ENCODE measurements around the gene NLGN1. TPM values are rescaled to one million over a fixed set of nuclear protein-coding genes. Genes with fewer than 3 reads are reported as not detected.
"Not testable (repeated sequence)": the region's sequence is repeated elsewhere in the genome, so short reads cannot be mapped to it uniquely, and the experiment has no call there.

The NLGN1 gene
- total RNA-seq, 1 donor from 2014 or later: not detected

GRCh38 chr3:173588556-173588955 lies 191.0 kb downstream of the NLGN1 start:
- TF ChIP-seq CTCF (IDR thresholded peaks at IDR 0.05): no peak
- no peaks in the 10 kb centered on the region for H3K9me3 Mint-ChIP-seq
- DNase-seq: no peak
- H3K27me3 Mint-ChIP-seq: peaks cover 18% of the 10 kb centered on the region
- H3K36me3 Mint-ChIP-seq (ENCODE audit: low read depth): no peaks in the 10 kb centered on the region
- no peak overlapping the region for H3K4me3 Mint-ChIP-seq
- ATAC-seq (ENCODE audit: low read depth): no peak
- no peak overlapping the region for H3K27ac Mint-ChIP-seq
- ChIA-PET CTCF (no interaction called here), POLR2A (no interaction called here)
- intact Hi-C loops (cut with micrococcal nuclease): no loop called here
- no peaks in the 10 kb centered on the region for H3K4me1 Mint-ChIP-seq

- ChIA-PET POLR2A (no interaction called here), CTCF (no interaction called here)
- intact Hi-C loops (cut with micrococcal nuclease): no loop called here
- no peak for TF ChIP-seq CTCF (IDR thresholded peaks at IDR 0.05)
- Mint-ChIP-seq H3K27me3 (peaks cover 15% of the 10 kb centered on the region), H3K4me3 (no peak overlapping the region), H3K4me1 (no peaks in the 10 kb centered on the region), H3K9me3 (no peaks in the 10 kb centered on the region), H3K27ac (no peak overlapping the region), H3K36me3 (ENCODE audit: low read depth) (no peaks in the 10 kb centered on the region)
- ATAC-seq (ENCODE audit: low read depth): no peak
- DNase-seq: no peak
These were observed 191.6 kb downstream of the NLGN1 start for GRCh38 chr3:173589116-173589515.

- Mint-ChIP-seq H3K9me3 (no peaks in the 10 kb centered on the region), H3K4me3 (no peak overlapping the region), H3K4me1 (no peaks in the 10 kb centered on the region), H3K36me3 (ENCODE audit: low read depth) (no peaks in the 10 kb centered on the region), H3K27me3 (peaks cover under 1% of the 10 kb centered on the region), H3K27ac (no peak overlapping the region)
- DNase-seq: no peak
- TF ChIP-seq CTCF (IDR thresholded peaks at IDR 0.05): no peak
- CTCF ChIA-PET: no interaction called here
- POLR2A ChIA-PET: no interaction called here
- intact Hi-C loops (cut with micrococcal nuclease): no loop called here
- no peak for ATAC-seq (ENCODE audit: low read depth)
These were observed 193.9 kb downstream of the NLGN1 start for GRCh38 chr3:173591401-173591800.

GRCh38 chr3:173594881-173595280 lies 197.3 kb downstream of the NLGN1 start:
- intact Hi-C loops (cut with micrococcal nuclease); H3K36me3 Mint-ChIP-seq (ENCODE audit: low read depth); H3K9me3 Mint-ChIP-seq; H3K4me3 Mint-ChIP-seq; CTCF ChIA-PET; DNase-seq; H3K27ac Mint-ChIP-seq; POLR2A ChIA-PET; H3K27me3 Mint-ChIP-seq; ATAC-seq (ENCODE audit: low read depth); H3K4me1 Mint-ChIP-seq: not testable (repeated sequence)

- no peak for ATAC-seq (ENCODE audit: low read depth)
- CTCF ChIA-PET: no interaction called here
These were observed 202.1 kb downstream of the NLGN1 start for GRCh38 chr3:173599673-173600072.

More at GRCh38 chr3:173599673-173600072, 202.1 kb downstream of the NLGN1 start:
- no peak overlapping the region for H3K4me3 Mint-ChIP-seq
- DNase-seq: no peak
- no peaks in the 10 kb centered on the region for H3K36me3 Mint-ChIP-seq (ENCODE audit: low read depth)
- POLR2A ChIA-PET: no interaction called here
- H3K9me3 Mint-ChIP-seq: no peaks in the 10 kb centered on the region
- H3K4me1 Mint-ChIP-seq: no peaks in the 10 kb centered on the region
- intact Hi-C loops (cut with micrococcal nuclease): no loop called here
- H3K27ac Mint-ChIP-seq: no peak overlapping the region
- no peaks in the 10 kb centered on the region for H3K27me3 Mint-ChIP-seq
- TF ChIP-seq CTCF (IDR thresholded peaks at IDR 0.05): no peak

Data from activated B cell treated with CpG ODN at 0.5 μM for 24 hours (primary cell).